GM19239 (cell line): ENCODE results near the gene CYCS.

Experiments
- DNase-seq: peaks from one replicate; pipeline ENCODE4 v3.0.0; 2011; ENCODE audit warnings: low spot score; ENCODE audit not compliant: insufficient read length
- FAIRE-seq: peaks from 2 replicates; lab custom pipeline; 2011; peaks lifted over from hg19 to GRCh38; lab: Jason Lieb, UNC

CYCS gene

DNA sequence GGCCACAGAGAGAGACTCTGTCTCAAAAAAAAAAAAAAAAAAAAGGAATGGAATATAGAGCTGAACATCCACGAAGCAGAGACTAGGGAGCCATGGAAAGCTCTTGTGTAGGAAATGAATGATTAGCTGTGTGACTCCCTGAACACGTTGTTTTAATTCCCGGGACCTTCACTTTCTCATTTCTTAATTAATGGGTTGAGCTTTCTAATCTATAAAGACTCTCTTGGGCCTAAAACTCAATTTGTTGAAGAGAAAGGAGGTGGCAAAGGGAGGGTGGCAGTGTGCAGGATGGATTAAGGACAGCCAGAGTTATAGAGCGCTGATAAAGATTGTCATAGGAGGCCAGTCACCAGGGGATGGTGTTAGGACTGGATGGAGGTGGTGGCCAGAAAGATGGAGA, 48.0 kb downstream of the CYCS start:
- DNase-seq (no peak), FAIRE-seq (no peak)

GRCh38 chr7:25075459-25075858, 49.6 kb downstream of the CYCS start:
- DNase-seq (no peak), FAIRE-seq (no peak)

- FAIRE-seq (no peak), DNase-seq (no peak)
Observed at GRCh38 chr7:25073451-25073850, 51.6 kb downstream of the CYCS start.
